ENCODE data around the gene ABI2.

The ABI2 gene

GRCh38 chr2:203431391-203432185 is 103.4 kb downstream of the ABI2 start:
- no peak for DNase-seq

GRCh38 chr2:203432811-203433210 is 104.6 kb downstream of the ABI2 start:
- DNase-seq = no peak

- no peak for DNase-seq
Measured at GRCh38 chr2:203436496-203436895, 108.3 kb downstream of the ABI2 start.

GRCh38 chr2:203437511-203437910 is 109.3 kb downstream of the ABI2 start:
- no peak for DNase-seq

- no peak for DNase-seq
Measured at GRCh38 chr2:203438528-203438927, 110.3 kb downstream of the ABI2 start.

GRCh38 chr2:203440671-203441070 is 112.5 kb downstream of the ABI2 start:
- no peak for DNase-seq

GRCh38 chr2:203441463-203441862 is 113.3 kb downstream of the ABI2 start:
- DNase-seq = no peak

- no peak for DNase-seq
Measured at GRCh38 chr2:203442463-203442862, 114.3 kb downstream of the ABI2 start.

- no peak for DNase-seq
Measured at GRCh38 chr2:203444738-203445137, 116.5 kb downstream of the ABI2 start.

GRCh38 chr2:203446071-203446481 is 117.9 kb downstream of the ABI2 start:
- DNase-seq = no peak

- DNase-seq = no peak
Measured at GRCh38 chr2:203446780-203447179, 118.6 kb downstream of the ABI2 start.

- no peak for DNase-seq
Measured at GRCh38 chr2:203450561-203450960, 122.4 kb downstream of the ABI2 start.

GRCh38 chr2:203451011-203451410 is 122.8 kb downstream of the ABI2 start:
- DNase-seq = no peak

- no peak for DNase-seq
Measured at GRCh38 chr2:203451689-203452088, 123.5 kb downstream of the ABI2 start.

- DNase-seq = no peak
Measured at GRCh38 chr2:203453858-203454451, 125.8 kb downstream of the ABI2 start.

- DNase-seq = no peak
Measured at GRCh38 chr2:203455209-203455608, 127.0 kb downstream of the ABI2 start.

- no peak for DNase-seq
Measured at GRCh38 chr2:203461746-203462145, 133.6 kb downstream of the ABI2 start.

GRCh38 chr2:203462308-203462707 is 134.1 kb downstream of the ABI2 start:
- DNase-seq = no peak

- DNase-seq = no peak
Measured at GRCh38 chr2:203463266-203463678, 135.1 kb downstream of the ABI2 start.

GRCh38 chr2:203469546-203469945 is 141.4 kb downstream of the ABI2 start:
- no peak for DNase-seq

- DNase-seq = no peak
Measured at GRCh38 chr2:203470371-203470770, 142.2 kb downstream of the ABI2 start.

GRCh38 chr2:203471323-203471722 is 143.1 kb downstream of the ABI2 start:
- no peak for DNase-seq

GRCh38 chr2:203476881-203477280 is 148.7 kb downstream of the ABI2 start:
- no peak for DNase-seq

- no peak for DNase-seq
Measured at GRCh38 chr2:203480623-203481022, 152.4 kb downstream of the ABI2 start.

Measured in NCI-H187 (cell line).